ENCODE measurements around the gene HMHB1.
"Not testable (repeated sequence)": the region's sequence is repeated elsewhere in the genome, so short reads cannot be mapped to it uniquely, and the experiment has no call there.

Gene HMHB1

DNA sequence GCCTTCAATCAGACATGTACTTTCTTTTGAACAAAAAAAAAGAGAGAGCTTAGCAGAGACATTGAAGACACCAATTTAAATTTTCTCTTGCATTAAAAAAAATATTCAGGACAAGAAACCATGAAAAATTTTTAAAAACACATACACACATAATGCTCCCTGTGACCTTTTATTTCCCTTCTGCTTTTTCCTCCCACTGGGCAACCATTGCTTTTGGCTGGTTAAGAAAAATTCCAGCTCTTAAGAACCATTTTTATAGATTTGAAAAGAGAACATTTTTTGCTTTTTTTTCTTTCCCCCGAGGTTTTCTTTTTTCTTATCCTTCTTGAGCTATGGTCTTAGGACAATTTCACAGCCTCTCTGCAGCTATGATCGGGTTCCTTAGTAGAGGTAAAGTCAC lies 6.1 kb upstream of the HMHB1 start:
- FAIRE-seq = no peak

DNA sequence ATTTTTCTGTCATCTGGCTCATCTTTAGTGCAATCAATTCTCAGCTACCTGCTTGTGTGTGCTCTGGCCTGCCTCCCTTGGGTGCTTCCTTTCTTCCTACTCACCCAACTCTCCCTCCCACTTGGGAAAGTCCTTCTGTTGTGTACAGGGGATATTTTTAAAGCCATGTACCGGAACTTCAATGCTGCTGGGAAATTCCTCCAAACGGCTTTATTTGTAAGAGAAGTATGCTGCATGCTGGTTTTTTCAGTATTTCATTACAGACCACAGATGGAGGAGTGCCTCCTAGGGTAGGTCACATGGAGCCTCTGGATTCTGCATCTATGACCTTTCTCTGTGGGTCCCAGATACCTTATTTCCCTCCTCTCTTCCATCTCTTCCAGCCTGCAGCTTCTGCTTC lies 5.4 kb upstream of the HMHB1 start:
- no peak for FAIRE-seq

DNA sequence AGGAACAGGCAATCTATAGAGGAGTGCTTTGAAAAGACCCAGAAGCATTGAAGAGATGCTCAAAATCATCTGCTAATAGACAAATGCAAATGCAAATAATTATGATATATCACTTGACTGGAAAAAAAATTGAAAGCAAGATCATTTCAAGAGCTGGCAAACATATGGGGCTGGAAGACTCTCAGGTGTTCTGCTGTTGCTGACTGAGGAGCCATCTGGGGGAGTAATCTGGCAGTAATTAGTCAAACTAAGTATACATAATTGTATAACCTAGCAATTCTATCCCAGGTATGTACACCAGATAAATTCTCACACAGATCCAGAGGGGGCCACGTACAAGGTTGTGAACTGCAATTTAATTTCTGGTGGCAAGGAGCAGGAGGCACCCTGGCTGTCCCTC lies 4.6 kb upstream of the HMHB1 start:
- FAIRE-seq = no peak

- FAIRE-seq = not testable (repeated sequence)
Measured at GRCh38 chr5:143816370-143816769, 4.4 kb downstream of the HMHB1 start.

GRCh38 chr5:143819716-143820115 lies 7.8 kb downstream of the HMHB1 start:
- no peak for FAIRE-seq

DNA sequence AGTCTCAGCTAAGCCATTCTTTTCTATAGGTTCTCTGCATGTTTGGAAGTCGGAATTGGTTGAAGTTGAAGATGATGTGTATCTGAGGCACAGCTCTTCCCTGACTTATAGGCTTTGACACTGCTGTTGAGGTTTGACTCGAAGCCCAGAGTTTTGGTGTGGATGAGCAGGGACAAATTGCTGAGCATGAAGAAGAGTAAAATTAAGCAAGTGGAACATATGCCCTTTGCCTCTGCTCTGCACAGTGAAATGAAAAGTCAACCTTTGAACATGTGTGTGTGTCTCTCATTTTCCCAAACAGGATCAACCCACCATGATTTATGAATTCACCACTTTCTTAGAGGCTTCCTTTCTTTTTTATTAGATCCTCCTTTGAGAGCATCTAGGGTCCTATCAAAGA lies 8.5 kb downstream of the HMHB1 start:
- FAIRE-seq = no peak

DNA sequence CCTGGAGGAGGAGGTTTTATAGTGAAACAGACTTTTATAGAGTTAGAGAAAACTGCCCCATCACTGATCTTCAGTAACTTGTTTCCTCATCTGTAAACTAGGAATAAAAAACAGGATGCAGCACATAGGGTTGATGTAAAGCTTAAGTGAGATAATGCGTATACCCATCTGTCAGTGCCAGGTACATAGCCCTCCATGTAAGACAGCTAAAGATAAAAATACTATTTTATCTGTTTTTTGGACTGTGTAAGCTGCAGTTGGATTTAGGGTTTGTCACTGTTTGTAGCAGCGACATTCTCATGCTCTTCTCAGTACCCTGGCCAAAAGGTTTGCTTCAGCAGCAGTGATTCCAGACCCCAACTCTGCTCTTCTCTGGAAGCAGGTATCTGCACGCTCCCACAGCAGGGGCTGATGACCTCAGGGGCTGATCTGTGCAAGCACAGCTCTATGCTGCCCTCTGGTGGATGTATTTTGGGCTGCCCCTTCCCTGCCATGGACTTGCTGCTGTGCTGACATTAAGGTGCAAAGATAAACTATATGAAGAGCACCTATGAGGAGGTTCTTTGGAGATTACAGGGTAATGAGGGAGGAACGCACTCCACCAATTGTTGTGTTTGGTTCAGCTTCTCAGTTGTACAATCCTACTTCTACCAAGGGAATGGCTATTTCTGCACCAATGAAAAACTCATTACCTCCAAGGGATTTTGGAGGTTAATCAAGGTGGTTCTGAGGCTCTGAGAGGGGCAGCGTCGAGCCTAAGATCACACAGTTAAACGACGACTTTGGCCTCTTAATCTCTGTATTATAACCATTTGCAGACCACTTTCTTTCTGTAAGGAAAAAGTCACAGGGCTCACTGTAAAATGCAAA lies 13.1 kb downstream of the HMHB1 start:
- peak; percentile 71 for FAIRE-seq

DNA sequence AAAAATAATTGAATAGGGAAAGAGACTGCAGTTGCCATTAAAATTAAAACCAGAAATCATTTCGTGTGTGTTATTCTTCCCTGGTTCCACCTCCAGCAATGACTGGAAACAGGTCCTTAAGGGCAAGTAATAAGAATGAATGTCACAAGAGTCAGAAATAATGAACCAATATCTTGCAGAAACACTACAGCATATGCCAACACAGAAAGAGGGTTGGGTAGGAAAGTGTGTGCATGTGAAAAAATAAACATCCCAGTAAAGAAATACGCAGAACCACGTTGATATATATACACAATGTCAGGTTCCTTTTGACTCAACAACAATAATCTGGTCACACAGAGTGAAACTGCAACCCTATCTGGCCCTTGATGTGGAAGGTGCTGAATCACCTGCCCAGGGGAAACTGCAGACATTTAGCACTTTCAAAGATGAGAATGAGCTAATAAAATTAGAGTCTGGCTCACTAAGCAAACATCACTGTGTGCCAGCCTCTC lies 15.0 kb downstream of the HMHB1 start:
- FAIRE-seq = no peak

DNA sequence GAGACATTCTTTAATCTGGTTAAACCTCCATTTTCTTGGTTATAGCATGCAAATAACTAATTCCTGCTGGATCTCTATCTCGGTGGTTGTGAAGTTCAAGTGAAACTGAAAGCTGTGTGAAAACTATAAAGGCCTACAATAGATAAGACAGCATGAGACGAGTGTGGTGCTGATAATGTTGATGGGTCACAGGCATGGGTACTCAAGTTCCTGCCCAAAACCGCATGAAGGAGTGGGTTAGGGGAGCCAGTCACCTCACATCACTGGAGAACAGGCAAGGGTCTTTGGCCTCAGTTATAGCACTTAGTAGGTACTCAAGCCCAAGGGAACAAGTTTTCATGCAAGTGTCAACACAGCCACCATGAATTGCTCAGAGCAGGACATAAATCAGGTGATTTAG lies 16.7 kb downstream of the HMHB1 start:
- FAIRE-seq = no peak

GRCh38 chr5:143833177-143833576 lies 21.2 kb downstream of the HMHB1 start:
- FAIRE-seq = no peak

GRCh38 chr5:143835251-143835650 lies 23.3 kb downstream of the HMHB1 start:
- no peak for FAIRE-seq

GRCh38 chr5:143836161-143836725 lies 24.3 kb downstream of the HMHB1 start:
- no peak for FAIRE-seq

DNA sequence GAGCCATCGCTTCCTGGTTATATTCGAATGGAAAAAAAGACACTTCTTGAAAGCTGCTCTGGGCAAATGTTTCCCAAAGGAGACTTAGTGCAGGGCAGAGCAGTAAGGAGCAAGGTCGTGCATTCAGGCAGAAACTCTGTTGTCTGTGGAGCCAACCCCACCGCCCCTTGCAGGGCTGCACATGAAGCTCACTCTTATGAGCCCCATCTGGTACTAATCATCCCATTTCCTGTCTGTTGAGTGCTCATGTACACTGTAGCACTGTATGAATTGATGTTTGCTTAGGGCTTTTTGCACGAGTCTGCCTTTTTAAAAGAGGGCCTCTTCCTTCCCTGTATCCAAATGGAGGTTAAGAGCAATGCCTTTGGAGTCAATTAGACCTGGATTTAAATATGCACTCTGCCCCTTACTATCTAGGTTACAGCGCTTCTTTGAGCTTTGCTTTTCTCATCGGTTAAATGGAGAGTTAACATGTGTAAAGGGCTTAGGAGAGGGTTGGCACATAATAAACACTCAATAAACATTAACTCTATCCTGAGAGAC lies 25.4 kb downstream of the HMHB1 start:
- peak; percentile 92 for FAIRE-seq

- no peak for FAIRE-seq
Measured at GRCh38 chr5:143841446-143841845, 29.5 kb downstream of the HMHB1 start.

- no peak for FAIRE-seq
Measured at GRCh38 chr5:143842920-143843319, 31.0 kb downstream of the HMHB1 start.

- FAIRE-seq = no peak
Measured at GRCh38 chr5:143843461-143843860, 31.5 kb downstream of the HMHB1 start.

DNA sequence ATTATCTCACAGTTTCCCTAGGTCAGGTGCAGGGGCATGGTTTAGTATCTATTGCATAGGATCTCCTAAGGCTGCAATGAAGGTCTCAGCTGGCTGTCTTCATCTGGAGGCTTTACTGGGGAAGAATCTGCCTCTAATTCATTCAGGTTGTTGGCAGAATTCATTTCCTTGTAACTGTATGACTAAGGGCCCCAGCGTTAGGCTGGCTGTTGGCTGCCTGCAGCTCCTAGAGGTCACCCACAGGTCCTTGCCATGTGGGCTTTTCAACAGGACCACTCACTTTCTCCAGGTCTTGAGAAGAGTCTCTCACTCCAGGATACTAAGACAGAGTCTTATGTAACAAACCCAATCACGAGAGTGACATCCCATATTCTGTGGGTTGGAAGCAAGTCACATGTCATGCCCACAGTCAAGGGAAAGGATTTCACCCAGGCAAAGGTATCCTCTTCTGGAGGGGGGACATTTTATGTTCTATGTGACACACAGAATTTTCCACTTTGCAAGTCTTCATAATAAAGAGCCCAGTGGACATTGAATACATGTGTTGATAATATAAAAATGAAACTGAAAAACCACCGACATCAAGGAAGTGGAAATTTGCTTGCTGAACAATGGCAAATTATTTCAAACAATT lies 38.2 kb downstream of the HMHB1 start:
- FAIRE-seq = no peak

DNA sequence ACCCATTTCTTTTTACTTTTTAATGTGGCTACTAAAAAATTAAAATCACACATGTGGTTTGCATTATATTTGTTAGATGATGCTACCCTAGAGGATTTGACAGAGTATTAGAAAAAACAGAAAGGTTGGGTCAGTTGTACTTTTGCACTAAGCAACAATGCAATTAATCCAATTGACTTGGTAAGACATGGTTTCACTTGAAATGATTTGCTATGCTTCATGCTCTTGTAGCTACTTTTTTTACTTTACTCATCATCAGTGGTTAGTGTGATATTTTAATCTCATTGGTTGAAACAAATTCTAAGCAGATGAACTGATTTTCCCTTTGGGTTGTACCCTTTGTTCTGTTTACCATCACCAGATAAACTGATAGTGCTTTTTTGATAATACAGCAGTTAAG lies 39.4 kb downstream of the HMHB1 start:
- no peak for FAIRE-seq

GRCh38 chr5:143860211-143860610 lies 48.2 kb downstream of the HMHB1 start:
- FAIRE-seq = no peak

DNA sequence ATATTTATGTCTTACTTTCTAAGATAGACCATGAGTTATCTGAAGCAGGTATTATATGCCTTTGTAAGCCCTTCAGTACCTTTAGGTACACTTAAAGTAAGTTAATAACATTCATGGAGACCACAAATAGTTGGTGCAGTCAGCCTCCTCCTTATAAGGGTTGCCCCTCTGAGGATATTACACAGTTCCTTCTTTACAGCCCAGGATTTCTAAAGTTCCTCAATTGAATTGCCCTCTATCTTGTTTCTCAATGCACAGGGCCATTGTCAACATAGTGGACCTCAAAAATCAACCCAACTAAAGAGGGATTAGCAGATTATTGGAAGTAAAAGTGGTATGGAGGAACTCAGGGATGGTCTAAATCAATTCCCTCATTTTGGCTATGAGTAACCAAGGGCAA lies 50.3 kb downstream of the HMHB1 start:
- FAIRE-seq = no peak

DNA sequence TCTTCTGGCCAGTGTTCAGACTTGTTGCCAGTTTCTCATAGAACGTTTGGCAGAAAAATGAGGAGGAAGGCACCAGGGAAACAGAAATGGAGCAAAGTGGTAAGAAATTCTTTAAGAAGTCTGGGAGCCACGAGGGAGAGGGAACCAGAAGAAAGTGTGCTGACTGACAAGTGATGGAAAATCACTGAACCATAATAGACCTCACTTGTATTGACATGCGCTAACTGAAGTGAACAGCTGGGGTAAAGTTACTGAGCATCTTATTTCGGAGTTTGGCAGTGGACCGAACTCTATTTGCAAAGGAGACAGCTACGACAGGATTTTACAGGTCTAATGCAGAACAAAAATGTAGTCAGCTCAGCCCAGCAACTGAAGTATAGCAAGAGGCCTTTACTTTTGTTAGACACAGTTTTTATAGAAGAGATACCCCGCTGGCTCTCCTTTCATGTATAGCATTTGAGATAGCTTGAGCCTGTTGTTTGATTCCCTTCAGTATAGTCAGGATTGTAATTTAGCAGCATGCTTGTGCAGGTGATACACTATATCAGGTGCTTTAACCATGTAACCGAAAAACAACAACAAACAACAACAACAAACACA lies 53.6 kb downstream of the HMHB1 start:
- no peak for FAIRE-seq
